A673 (cell line): ENCODE data around the gene RETREG2.

Source experiments
- EZH2 ChIP-seq: fragments of 200-600 bp; sonication (generic); IDR thresholded peaks from 2 replicates; pipeline ENCODE4 v1.6.1; 2017; ENCODE audit warnings: borderline replicate concordance, low read depth, mild to moderate bottlenecking, mixed read lengths, antibody characterized with exemption, low read length; ENCODE audit not compliant: poor library complexity, severe bottlenecking
- TF ChIP-seq, protein P1 (sequence below): fragments of 300-800, 200-600 bp; sonication (generic); conservative IDR thresholded peaks from 2 replicates; pipeline ENCODE4 v1.5.1; 2017; ENCODE audit warnings: low read depth, mild to moderate bottlenecking, antibody characterized with exemption, low read length, moderate library complexity, mixed read lengths

GRCh38 chr2:219234331-219234730 is 56.3 kb downstream of the RETREG2 start:
- TF ChIP-seq, protein P1, sequence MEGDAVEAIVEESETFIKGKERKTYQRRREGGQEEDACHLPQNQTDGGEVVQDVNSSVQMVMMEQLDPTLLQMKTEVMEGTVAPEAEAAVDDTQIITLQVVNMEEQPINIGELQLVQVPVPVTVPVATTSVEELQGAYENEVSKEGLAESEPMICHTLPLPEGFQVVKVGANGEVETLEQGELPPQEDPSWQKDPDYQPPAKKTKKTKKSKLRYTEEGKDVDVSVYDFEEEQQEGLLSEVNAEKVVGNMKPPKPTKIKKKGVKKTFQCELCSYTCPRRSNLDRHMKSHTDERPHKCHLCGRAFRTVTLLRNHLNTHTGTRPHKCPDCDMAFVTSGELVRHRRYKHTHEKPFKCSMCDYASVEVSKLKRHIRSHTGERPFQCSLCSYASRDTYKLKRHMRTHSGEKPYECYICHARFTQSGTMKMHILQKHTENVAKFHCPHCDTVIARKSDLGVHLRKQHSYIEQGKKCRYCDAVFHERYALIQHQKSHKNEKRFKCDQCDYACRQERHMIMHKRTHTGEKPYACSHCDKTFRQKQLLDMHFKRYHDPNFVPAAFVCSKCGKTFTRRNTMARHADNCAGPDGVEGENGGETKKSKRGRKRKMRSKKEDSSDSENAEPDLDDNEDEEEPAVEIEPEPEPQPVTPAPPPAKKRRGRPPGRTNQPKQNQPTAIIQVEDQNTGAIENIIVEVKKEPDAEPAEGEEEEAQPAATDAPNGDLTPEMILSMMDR: no peak
- TF ChIP-seq EZH2: no peak
